Body of pancreas (tissue), 4 donors: ENCODE results near the gene KRTAP9-9. TPM values are rescaled to one million over a fixed set of nuclear protein-coding genes. Genes with fewer than 3 reads are reported as not detected.

Experiments used
- ATAC-seq: fragments of 150-250 bp; one replicate; pipeline ENCODE4 v1.9.1; 2016
- DNase-seq, 4 donors: peaks; one replicate each; pipeline ENCODE4 v3.0.0-alpha.2; 2019
- H3K27ac ChIP-seq, 4 donors: fragments of 200-600 bp; sonication (generic); 1 replicate in 3 of 4; 2 replicates in 1 of 4; pipeline versions ENCODE4 v1.5.1 to v1.6.1; 2016 to 2019; ENCODE audit warnings: mild to moderate bottlenecking in 1 of 4, mixed read lengths in 1 of 4, moderate library complexity in 1 of 4
- H3K27me3 ChIP-seq, 2 donors: fragments of 200-600 bp; sonication (generic); one replicate each; pipeline ENCODE4 v1.6.0; 2016; ENCODE audit warnings: mild to moderate bottlenecking in 1 of 2
- H3K36me3 ChIP-seq, 2 donors: fragments of 200-600 bp; sonication (generic); replicated peaks in 1 of 2; 2 replicates each; pipeline ENCODE4 v1.5.1; 2016; ENCODE audit warnings: low read depth in 2 of 2; ENCODE audit not compliant: insufficient read depth in 1 of 2
- H3K4me1 ChIP-seq: fragments of 200-600 bp; sonication (generic); one replicate; pipeline ENCODE4 v1.6.0; 2016
- H3K4me3 ChIP-seq, 2 donors: fragments of 200-600 bp; sonication (generic); 1 replicate in 1 of 2; 2 replicates in 1 of 2; pipeline ENCODE4 v1.5.1; 2016 to 2019
- H3K9me3 ChIP-seq, 3 donors: fragments of 200-600 bp; sonication (generic); 1 replicate in 2 of 3; 2 replicates in 1 of 3; pipeline ENCODE4 v1.5.1; 2016
- CTCF ChIP-seq, 7 experiments: fragments of 450-650 bp in 4 of 7; fragments of 200-600 bp in 3 of 7; sonication (generic) in 3 of 7; IDR thresholded peaks; one replicate each; pipeline ENCODE4 v1.5.1; 2016 to 2019; ENCODE audit warnings: antibody characterized with exemption in 7 of 7
- POLR2A ChIP-seq, 3 donors: fragments of 450-650 bp; IDR thresholded peaks; one replicate each; pipeline ENCODE4 v1.6.1; 2016; ENCODE audit warnings: antibody characterized with exemption in 3 of 3, mild to moderate bottlenecking in 2 of 3
- WGBS, 2 donors: methylation state at CpG; one replicate each; pipeline ENCODE4 v1.1.5; 2017; 5-methylcytosine and 5-hydroxymethylcytosine counted together
- intact Hi-C: fragments of 100-400 bp; cut with DNase I; formaldehyde crosslinking; loops from one replicate; pipeline ENCODE4 v1.15.1; 2023
- total RNA-seq, 2 donors: library from RNA; depleted of rRNA; stranded (reverse); fragments of >200 nt; gene quantifications; one replicate each; pipeline ENCODE4 v1.1.0, GENCODE V29; 2016

The KRTAP9-9 gene
- total RNA-seq, 2 donors from 2014 or later, result not detected

DNA sequence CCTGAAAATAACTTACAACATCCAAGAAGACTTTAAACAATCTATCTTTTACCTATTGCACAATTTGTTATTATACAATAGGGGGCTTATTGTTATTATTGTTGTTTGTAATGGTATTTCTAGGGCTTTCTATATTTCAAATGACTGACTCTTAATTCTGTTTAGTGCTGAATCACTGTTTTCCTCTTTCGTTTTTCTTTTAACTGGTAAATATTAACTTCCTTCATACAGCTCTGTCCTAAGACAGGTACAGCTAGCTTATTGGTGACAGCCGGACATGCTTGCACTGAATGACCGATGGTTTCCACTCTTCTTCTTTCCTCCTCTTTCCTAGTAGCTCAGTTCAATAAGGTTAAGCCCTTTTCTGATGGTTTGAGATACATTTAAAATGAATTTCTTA, 31.9 kb downstream of the KRTAP9-9 start:
- ATAC-seq (no peak), DNase-seq (no peak)
- intact Hi-C loops, result no loop called here
- no peak for TF ChIP-seq POLR2A (IDR thresholded peaks at IDR 0.05)
- TF ChIP-seq CTCF (IDR thresholded peaks at IDR 0.05), result no peak
- 31 to 43% methylated on average over 3 of the region's 3 CpGs for WGBS, 2 donors
- Histone ChIP-seq H3K27ac (no peak overlapping the region), H3K9me3 (no peaks in the 10 kb centered on the region), H3K4me1 (no peaks in the 10 kb centered on the region), H3K27me3 (no peaks in the 10 kb centered on the region), H3K4me3 (no peak overlapping the region), H3K36me3 (no peaks in the 10 kb centered on the region)

- Histone ChIP-seq H3K4me1 (no peaks in the 10 kb centered on the region), H3K27ac (no peak overlapping the region), H3K4me3 (no peak overlapping the region), H3K27me3 (no peaks in the 10 kb centered on the region), H3K36me3 (no peaks in the 10 kb centered on the region), H3K9me3 (no peaks in the 10 kb centered on the region)
- no peak for ATAC-seq
- TF ChIP-seq CTCF (IDR thresholded peaks at IDR 0.05) (no peak), POLR2A (IDR thresholded peaks at IDR 0.05) (no peak)
- no peak for DNase-seq
- WGBS, 2 donors, result 41 to 52% methylated on average over 1 of the region's 1 CpG
- intact Hi-C loops, result no loop called here
These were observed 38.8 kb downstream of the KRTAP9-9 start for GRCh38 chr17:41294016-41294415.

DNA sequence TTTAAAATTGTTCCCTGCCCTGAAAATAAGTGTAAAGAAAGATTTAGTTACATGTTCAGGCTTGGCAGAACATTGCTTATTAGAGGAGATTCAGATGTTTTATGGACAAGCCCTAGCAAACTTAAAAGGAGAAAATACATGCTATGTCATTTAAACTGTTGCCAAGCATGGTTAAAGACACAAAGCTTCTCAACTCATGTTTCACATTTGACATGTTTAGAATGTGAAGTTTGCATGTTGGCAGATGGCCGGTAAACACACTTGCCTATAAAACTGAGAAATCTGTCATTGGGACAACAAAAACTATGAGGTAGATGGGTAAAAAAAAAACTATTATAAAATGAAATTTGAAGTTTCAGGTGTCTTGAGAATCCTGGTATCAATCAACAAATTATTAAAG, 41.7 kb downstream of the KRTAP9-9 start:
- 49 to 62% methylated on average over 1 of the region's 1 CpG for WGBS, 2 donors
- intact Hi-C loops, result no loop called here
- TF ChIP-seq CTCF (IDR thresholded peaks at IDR 0.05) (no peak), POLR2A (IDR thresholded peaks at IDR 0.05) (no peak)
- Histone ChIP-seq H3K36me3 (no peaks in the 10 kb centered on the region), H3K4me1 (no peaks in the 10 kb centered on the region), H3K27me3 (no peaks in the 10 kb centered on the region), H3K4me3 (no peak overlapping the region), H3K27ac (no peak overlapping the region), H3K9me3 (no peaks in the 10 kb centered on the region)
- ATAC-seq, result no peak
- DNase-seq, result no peak

DNA sequence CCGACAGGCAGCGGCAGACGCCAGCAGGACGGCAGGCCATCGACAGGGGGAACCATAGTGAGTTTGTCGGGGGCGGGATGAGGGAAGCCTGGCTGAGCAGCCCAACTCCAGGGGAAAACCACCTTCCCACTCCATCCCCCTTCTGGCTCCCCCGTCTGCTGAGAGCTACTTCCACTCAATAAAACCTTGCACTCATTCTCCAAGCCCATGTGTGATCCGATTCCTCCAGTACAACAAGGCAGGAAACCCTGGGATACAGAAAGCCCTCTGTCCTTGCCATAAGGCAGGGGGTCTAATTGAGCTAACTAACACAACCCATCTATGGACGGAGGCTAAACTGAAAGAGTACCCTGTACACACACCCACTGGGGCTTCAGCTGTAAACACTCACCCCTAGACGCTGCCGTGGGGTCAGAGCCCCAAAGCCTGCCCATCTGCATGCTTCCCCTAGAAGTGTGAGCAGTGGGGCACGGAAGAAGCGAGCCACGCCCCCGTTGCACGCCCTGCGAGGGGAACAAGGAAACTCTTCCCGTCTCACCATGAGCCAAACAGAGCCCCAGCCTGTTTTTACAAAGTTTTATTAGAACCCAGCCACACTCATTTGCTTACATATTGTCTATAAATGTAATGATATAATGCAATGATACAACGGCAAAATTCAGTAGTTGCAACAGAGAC, 43.4 kb downstream of the KRTAP9-9 start:
- TF ChIP-seq CTCF (IDR thresholded peaks at IDR 0.05) (no peak), POLR2A (IDR thresholded peaks at IDR 0.05) (no peak)
- WGBS, 2 donors, result 70 to 73% methylated on average over 17 to 20 of the region's 20 CpGs

GRCh38 chr17:41301204-41301790, 46.1 kb downstream of the KRTAP9-9 start:
- intact Hi-C loops, result no loop called here
- H3K9me3 ChIP-seq, result no peaks in the 10 kb centered on the region
- TF ChIP-seq POLR2A (IDR thresholded peaks at IDR 0.05) (no peak), CTCF (IDR thresholded peaks at IDR 0.05) (no peak)
- no peaks in the 10 kb centered on the region for H3K4me1 ChIP-seq
- no peak overlapping the region for H3K4me3 ChIP-seq
- H3K27me3 ChIP-seq, result no peaks in the 10 kb centered on the region
- H3K36me3 ChIP-seq, result no peaks in the 10 kb centered on the region
- ATAC-seq, result no peak
- no peak overlapping the region for H3K27ac ChIP-seq
- WGBS, 2 donors, result 46 to 66% methylated on average over 5 of the region's 5 CpGs
- DNase-seq, result no peak

More for the DNA sequence above, 43.4 kb downstream of the KRTAP9-9 start:
- ATAC-seq (no peak), DNase-seq (no peak)
- Histone ChIP-seq H3K9me3 (no peaks in the 10 kb centered on the region), H3K4me1 (no peaks in the 10 kb centered on the region), H3K27me3 (no peaks in the 10 kb centered on the region), H3K27ac (no peak overlapping the region), H3K36me3 (no peaks in the 10 kb centered on the region), H3K4me3 (no peak overlapping the region)
- intact Hi-C loops, result no loop called here
